Peyer's patch (tissue), 4 donors: ENCODE measurements around the gene ADAM23.

Source experiments
- CTCF ChIP-seq, 6 experiments: fragments of 450-650 bp in 4 of 6; fragments of 200-600 bp in 2 of 6; sonication (generic) in 1 of 6; IDR thresholded peaks; one replicate each; pipeline ENCODE4 v1.5.1; 2017 to 2019; ENCODE audit warnings: antibody characterized with exemption in 6 of 6, mild to moderate bottlenecking in 3 of 6, moderate library complexity in 1 of 6
- POLR2A ChIP-seq, 2 donors: fragments of 450-650 bp; IDR thresholded peaks; one replicate each; pipeline ENCODE4 v1.5.1; 2017; ENCODE audit warnings: antibody characterized with exemption in 2 of 2, mild to moderate bottlenecking in 2 of 2, moderate library complexity in 2 of 2

GRCh38 chr2:206478340-206478739, 35.0 kb downstream of the ADAM23 start:
- TF ChIP-seq CTCF (IDR thresholded peaks at IDR 0.05) (no peak), POLR2A (IDR thresholded peaks at IDR 0.05) (no peak)
